SK-N-MC (cell line): ENCODE results near the gene TMEM270.
"Not testable (repeated sequence)": the region's sequence is repeated elsewhere in the genome, so short reads cannot be mapped to it uniquely, and the experiment has no call there.

Source experiments
- DNase-seq: peaks from one replicate; pipeline ENCODE4 v3.0.0-alpha.2; 2011; ENCODE audit warnings: low read depth, low spot score
- H3K27ac ChIP-seq: fragments of 200-600 bp; sonication (generic); 2 replicates; pipeline ENCODE4 v1.5.1; 2016; ENCODE audit warnings: mixed run types
- H3K36me3 ChIP-seq: fragments of 200-600 bp; sonication (generic); 2 replicates; pipeline ENCODE4 v1.6.1; 2017; ENCODE audit warnings: antibody characterized with exemption, low read length, mixed read lengths; ENCODE audit not compliant: insufficient read depth
- H3K4me3 ChIP-seq: fragments of 200-600 bp; sonication (generic); 2 replicates; pipeline ENCODE4 v1.5.1; 2016
- H3K9ac ChIP-seq: fragments of 200-600 bp; sonication (generic); 2 replicates; pipeline ENCODE4 v1.8.0; 2017; ENCODE audit warnings: mixed run types, mixed read lengths; ENCODE audit not compliant: insufficient read length
- H3K9me3 ChIP-seq: fragments of 200-600 bp; sonication (generic); 2 replicates; pipeline ENCODE4 v1.6.1; 2017; ENCODE audit warnings: low read depth, mild to moderate bottlenecking, antibody characterized with exemption, low read length, moderate library complexity, mixed read lengths
- EZH2 ChIP-seq: fragments of 200-600 bp; sonication (generic); IDR thresholded peaks from one replicate; pipeline ENCODE4 v1.6.1; 2017; ENCODE audit warnings: antibody characterized with exemption
- FOXP2 ChIP-seq: optimal IDR thresholded peaks from 2 replicates; pipeline ENCODE3; 2011; ENCODE audit warnings: mild to moderate bottlenecking, moderate library complexity; ENCODE audit not compliant: insufficient read depth; ENCODE audit errors: extremely low read length, control extremely low read depth
- POLR2AphosphoS5 ChIP-seq: IDR thresholded peaks from 2 replicates; pipeline ENCODE4 v1.6.1; 2012; ENCODE audit warnings: mild to moderate bottlenecking, low read depth, low read length, borderline replicate concordance

Gene TMEM270

DNA sequence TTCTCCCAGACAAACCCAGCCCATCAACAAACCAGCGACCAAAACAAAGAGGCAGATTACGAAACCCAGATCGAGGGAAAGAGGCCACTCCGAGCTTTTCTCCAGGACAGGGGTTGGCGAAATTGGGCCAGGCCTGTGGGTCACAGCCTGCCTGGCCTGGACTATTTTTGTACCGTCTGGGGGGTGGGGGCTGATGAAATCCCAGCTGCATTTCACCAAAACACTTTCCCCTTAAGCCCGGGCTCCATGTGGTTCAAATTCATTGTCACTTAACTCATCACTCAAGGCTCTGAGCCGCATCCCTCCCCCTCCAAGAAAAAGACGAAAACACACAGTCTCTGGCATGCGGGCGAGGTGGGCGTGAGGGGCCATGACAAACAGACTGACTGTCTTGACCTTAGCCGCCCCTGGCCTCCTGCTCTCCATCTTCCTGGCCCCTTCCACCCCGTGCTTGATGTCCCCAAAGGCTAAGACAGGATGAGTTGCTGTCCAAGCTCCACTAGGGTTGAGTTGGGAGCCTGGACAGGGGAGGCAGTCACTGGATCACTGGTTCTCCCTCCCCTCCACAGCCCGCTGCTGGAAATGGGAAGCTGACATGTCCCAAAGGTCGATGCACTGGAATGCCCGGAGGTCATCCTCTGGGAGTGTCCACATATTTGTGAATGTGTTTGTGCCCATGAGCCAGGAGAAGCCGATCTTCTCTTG, 19.2 kb downstream of the TMEM270 start:
- Histone ChIP-seq H3K9me3 (no peaks in the 10 kb centered on the region), H3K27ac (no peak overlapping the region), H3K9ac (no peak overlapping the region), H3K4me3 (no peak overlapping the region), H3K36me3 (no peaks in the 10 kb centered on the region)
- TF ChIP-seq POLR2AphosphoS5 (no peak), EZH2 (no peak), FOXP2 (no peak)
- no peak for DNase-seq

DNA sequence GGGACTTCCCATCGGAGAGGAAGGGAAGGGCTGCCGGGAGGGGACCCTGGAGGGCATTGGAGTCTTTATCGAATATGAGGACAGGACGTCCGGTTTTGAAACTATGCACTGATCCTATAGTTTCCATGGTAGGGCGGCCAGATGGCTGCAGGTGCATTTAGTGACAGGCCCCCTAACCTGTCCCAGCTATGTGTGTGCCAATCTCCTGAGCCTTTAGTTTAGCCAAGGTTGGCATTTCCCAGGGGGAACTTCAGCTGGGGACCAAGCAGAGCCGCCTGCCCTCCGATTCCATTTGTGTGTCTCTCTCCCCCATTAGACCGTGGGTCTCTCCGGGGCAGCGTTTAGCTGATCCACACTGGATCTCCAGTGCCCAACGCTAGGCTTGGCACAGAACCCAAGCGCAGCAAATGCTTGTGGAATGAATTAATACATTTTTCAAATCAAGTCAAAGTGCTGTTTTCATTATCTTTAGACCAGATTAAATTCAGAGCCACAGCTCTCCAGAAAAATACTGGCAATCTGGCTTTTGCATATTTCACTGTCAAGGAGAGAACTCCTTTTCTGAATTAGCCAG, 19.9 kb downstream of the TMEM270 start:
- TF ChIP-seq FOXP2 (no peak), EZH2 (no peak), POLR2AphosphoS5 (no peak)
- H3K9ac ChIP-seq, result no peak overlapping the region
- DNase-seq, result no peak
- H3K4me3 ChIP-seq, result no peak overlapping the region
- H3K9me3 ChIP-seq, result no peaks in the 10 kb centered on the region
- no peak overlapping the region for H3K27ac ChIP-seq
- no peaks in the 10 kb centered on the region for H3K36me3 ChIP-seq

DNA sequence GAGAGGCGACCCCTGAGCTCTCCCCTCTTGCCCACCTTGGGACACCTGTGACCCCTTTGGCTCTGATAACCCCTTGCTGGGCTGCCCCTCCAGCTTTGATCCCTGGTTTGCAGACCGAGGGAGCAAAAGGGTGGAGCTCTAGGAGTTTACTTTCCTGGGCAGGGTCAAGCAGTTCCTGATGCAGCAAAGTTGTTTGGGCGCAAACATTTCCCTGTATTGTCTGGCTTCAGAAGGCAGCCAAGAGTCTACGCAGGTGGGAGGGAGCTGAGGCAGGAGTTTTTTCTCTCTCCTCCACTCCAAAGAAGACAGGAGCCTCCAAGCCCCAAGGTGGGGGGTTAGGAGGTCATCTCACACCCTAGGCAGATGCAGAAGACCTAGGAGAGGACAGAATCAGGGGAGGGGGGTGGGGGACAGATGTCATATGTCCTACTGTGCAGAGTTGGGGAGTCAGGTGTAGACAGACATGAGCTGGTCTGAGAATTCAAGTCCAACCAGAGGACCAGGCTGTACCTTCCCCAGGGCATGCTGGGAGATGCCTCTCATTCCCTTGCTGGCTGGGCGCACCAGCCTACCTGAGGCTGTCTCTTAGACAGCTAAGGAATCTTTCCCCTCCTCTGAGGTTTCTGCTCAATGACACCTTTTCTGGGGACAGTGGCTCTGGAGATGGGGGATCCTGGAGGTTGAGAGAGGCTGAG, 20.5 kb downstream of the TMEM270 start:
- DNase-seq, result no peak
- Histone ChIP-seq H3K27ac (no peak overlapping the region), H3K36me3 (no peaks in the 10 kb centered on the region), H3K4me3 (no peak overlapping the region), H3K9ac (no peak overlapping the region), H3K9me3 (no peaks in the 10 kb centered on the region)
- TF ChIP-seq FOXP2 (no peak), POLR2AphosphoS5 (no peak), EZH2 (no peak)

DNA sequence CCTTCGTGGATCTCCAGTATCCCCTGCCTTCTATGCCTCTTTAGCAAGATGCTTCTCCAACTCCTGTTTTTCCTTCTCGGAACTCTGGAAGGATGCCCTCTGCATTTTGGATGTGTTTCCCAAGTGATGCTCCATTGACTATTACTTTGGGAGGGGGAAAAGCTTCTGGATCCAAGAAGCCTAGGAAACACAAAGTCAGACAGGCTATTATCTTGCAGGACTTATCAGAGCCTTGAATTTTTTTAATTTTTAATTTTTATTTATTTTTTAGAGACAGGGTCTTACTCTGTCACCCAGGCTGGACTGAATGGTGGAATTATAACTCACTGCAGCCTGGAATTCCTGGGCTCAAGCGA, 21.1 kb downstream of the TMEM270 start:
- Histone ChIP-seq H3K9ac (no peak overlapping the region), H3K4me3 (no peak overlapping the region), H3K27ac (no peak overlapping the region), H3K9me3 (no peaks in the 10 kb centered on the region), H3K36me3 (no peaks in the 10 kb centered on the region)
- DNase-seq, result no peak
- no peak for TF ChIP-seq FOXP2
- no peak for TF ChIP-seq EZH2
- TF ChIP-seq POLR2AphosphoS5, result no peak

DNA sequence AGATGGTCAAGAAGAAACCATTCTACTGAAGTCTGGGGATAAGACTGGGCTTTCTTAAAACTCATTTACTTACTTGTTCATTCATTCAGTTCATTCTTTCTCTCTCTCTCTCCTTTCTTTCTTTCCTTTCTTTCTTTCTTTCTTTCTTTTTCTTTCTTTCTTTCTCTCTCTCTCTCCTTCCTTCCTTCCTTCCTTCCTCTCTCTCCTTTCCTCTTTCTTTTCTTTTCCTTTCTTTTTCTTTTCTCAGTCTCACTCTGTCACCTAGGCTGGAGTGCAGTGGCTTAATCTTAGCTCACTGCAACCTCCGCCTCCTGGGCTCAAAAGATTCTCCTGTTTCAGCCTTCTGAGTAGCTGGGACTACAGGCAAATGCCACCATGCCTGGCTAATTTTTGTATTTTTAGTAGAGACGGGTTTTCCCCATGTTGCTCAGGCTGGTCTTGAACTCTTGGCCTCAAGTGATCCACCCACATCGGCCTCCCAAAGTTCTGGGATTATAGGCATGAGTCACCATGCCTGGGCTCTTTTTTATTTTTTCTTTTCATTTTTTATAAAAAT, 24.0 kb downstream of the TMEM270 start:
- H3K9me3 ChIP-seq, H3K27ac ChIP-seq, H3K36me3 ChIP-seq, DNase-seq, H3K4me3 ChIP-seq, H3K9ac ChIP-seq: not testable (repeated sequence)

DNA sequence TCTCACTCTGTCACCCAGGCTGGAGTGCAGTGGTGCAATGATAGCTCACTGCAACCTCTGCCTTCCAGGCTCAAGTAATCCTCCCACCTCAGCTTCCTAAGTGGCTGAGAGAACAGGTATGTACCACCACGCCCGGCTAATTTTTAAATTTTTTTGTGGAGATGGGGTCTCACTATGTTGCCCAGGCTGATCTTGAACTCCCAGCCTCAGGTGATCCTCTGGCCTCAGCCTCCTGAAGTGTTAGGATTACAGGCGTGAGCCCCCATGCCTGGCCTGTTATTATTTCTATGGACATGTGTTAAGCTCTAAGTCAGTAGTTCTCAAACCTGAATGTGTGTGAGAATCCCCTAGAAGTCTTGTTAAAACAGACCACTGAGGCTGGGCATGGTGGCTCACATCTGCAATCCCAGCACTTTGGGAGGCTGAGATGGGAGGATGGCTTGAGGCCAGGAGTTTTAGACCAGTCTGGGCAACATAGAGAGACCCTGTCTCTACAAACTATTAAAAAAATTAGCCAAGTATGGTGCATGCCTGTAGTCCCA, 24.5 kb downstream of the TMEM270 start:
- Histone ChIP-seq H3K36me3 (no peaks in the 10 kb centered on the region), H3K9me3 (no peaks in the 10 kb centered on the region), H3K27ac (no peak overlapping the region), H3K4me3 (no peak overlapping the region), H3K9ac (no peak overlapping the region)
- DNase-seq, result no peak
- TF ChIP-seq POLR2AphosphoS5 (no peak), FOXP2 (no peak), EZH2 (no peak)

DNA sequence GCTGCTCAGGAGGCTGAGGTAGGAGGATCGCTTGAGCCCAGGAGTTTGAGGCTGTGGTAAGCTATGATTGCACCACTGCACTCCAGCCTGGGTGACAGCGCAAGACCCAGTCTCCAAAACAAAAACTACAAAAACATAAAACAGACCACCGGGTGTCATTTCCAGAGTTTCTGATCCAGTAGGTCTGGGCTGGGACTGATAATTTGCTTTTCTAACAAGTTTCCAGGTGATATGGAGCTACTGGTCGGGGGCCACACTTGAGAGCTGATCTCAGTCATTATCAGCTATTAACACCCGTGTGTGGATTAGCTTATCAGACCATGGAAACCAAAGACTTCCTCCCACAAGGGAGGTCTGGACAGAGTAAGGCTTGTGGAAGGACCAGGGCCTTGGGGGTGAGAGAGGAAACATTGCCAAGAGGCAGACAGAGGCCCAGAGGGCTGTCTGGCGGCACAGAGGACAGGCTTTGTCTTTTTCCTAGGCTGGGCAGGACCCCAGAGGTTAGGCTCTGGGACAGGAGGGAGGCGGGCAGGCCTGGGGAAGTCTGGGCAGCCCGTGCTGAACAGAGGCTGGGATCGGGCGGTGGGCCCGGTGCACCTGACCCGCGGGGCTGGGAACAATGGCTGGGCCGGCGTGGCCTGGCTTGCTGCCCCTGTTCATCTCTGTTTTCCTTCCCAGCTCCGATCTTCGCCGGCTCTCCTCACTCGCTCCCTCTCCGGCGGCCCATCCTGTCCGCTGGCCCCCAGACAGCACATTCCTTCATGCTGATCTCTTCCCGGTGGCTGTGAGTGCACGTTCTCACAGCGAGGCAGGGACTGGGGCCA, 25.2 kb downstream of the TMEM270 start:
- Histone ChIP-seq H3K4me3 (no peak overlapping the region), H3K9me3 (no peaks in the 10 kb centered on the region), H3K36me3 (no peaks in the 10 kb centered on the region), H3K9ac (no peak overlapping the region), H3K27ac (no peak overlapping the region)
- no peak for DNase-seq
- TF ChIP-seq FOXP2, result no peak
- no peak for TF ChIP-seq POLR2AphosphoS5
- no peak for TF ChIP-seq EZH2

DNA sequence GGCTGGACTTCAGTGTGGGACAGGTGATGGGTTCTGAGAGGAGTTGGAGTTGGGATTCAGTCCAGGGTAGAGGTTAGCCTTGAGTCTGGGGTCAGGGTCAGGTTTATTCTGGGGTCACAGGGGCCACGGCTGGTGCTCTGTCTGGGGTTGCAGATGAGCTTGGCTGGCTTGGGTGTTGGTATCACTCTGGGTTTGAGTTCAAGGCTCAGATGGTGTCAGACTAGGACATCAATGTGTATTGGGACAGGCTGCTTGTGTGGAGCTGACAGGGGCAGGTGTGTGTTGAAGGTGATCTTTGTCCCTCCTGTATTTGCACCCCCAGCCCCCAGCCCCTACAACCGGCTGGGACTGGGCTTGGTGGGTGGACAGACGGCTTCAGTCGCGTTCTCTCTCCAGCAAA, 26.8 kb downstream of the TMEM270 start:
- Histone ChIP-seq H3K9ac (no peak overlapping the region), H3K27ac (no peak overlapping the region), H3K36me3 (no peaks in the 10 kb centered on the region), H3K9me3 (no peaks in the 10 kb centered on the region), H3K4me3 (no peak overlapping the region)
- TF ChIP-seq POLR2AphosphoS5, result no peak
- no peak for DNase-seq
